Ramos (cell line): ENCODE measurements around the gene ICAM3.
"Not testable (repeated sequence)": the region's sequence is repeated elsewhere in the genome, so short reads cannot be mapped to it uniquely, and the experiment has no call there.

Experiments
- in situ Hi-C: fragments of 300-500 bp; cut with MboI; formaldehyde crosslinking; loops from one replicate; pipeline ENCODE4 v1.14.3; 2022; ENCODE audit warnings: low sequenced_read_pairs; ENCODE audit not compliant: unreplicated experiment

Gene ICAM3

GRCh38 chr19:10352764-10353671 is 13.6 kb upstream of the ICAM3 start:
- in situ Hi-C loops: no loop called here

- in situ Hi-C loops: no loop called here
These were observed 7.1 kb upstream of the ICAM3 start for GRCh38 chr19:10346509-10346908.

GRCh38 chr19:10344780-10345179 is 5.4 kb upstream of the ICAM3 start:
- in situ Hi-C loops: no loop called here

- in situ Hi-C loops: no loop called here
These were observed 4.1 kb upstream of the ICAM3 start for GRCh38 chr19:10343495-10343894.

- in situ Hi-C loops: no loop called here
These were observed 553 bp upstream of the ICAM3 start for GRCh38 chr19:10339977-10340376.

- in situ Hi-C loops: no loop called here
These were observed 484 bp downstream of the ICAM3 start for GRCh38 chr19:10338940-10339339.

GRCh38 chr19:10336725-10337124 is 2.7 kb downstream of the ICAM3 start:
- in situ Hi-C loops: not testable (repeated sequence)

- in situ Hi-C loops: no loop called here
These were observed 4.0 kb downstream of the ICAM3 start for GRCh38 chr19:10335352-10335985.

GRCh38 chr19:10334588-10335351 is 4.7 kb downstream of the ICAM3 start:
- in situ Hi-C loops: no loop called here

- in situ Hi-C loops: no loop called here
These were observed 5.5 kb downstream of the ICAM3 start for GRCh38 chr19:10333758-10334587.

GRCh38 chr19:10332965-10333757 is 6.3 kb downstream of the ICAM3 start, which contains the start of gene RAVER1:
RAVER1 (minus strand) TSS chr19:10333529; CDS start chr19:10333507, 22 bp downstream.
- in situ Hi-C loops: no loop called here

GRCh38 chr19:10332158-10332964 is 7.1 kb downstream of the ICAM3 start:
- in situ Hi-C loops: no loop called here

- in situ Hi-C loops: no loop called here
These were observed 9.9 kb downstream of the ICAM3 start for GRCh38 chr19:10329555-10329954.

- in situ Hi-C loops: no loop called here
These were observed 10.6 kb downstream of the ICAM3 start for GRCh38 chr19:10328558-10329429.

GRCh38 chr19:10327793-10328192 is 11.6 kb downstream of the ICAM3 start:
- in situ Hi-C loops: no loop called here

GRCh38 chr19:10325732-10326131 is 13.7 kb downstream of the ICAM3 start:
- in situ Hi-C loops: no loop called here
